ENCODE data around the gene UBQLN4.

Gene UBQLN4

DNA sequence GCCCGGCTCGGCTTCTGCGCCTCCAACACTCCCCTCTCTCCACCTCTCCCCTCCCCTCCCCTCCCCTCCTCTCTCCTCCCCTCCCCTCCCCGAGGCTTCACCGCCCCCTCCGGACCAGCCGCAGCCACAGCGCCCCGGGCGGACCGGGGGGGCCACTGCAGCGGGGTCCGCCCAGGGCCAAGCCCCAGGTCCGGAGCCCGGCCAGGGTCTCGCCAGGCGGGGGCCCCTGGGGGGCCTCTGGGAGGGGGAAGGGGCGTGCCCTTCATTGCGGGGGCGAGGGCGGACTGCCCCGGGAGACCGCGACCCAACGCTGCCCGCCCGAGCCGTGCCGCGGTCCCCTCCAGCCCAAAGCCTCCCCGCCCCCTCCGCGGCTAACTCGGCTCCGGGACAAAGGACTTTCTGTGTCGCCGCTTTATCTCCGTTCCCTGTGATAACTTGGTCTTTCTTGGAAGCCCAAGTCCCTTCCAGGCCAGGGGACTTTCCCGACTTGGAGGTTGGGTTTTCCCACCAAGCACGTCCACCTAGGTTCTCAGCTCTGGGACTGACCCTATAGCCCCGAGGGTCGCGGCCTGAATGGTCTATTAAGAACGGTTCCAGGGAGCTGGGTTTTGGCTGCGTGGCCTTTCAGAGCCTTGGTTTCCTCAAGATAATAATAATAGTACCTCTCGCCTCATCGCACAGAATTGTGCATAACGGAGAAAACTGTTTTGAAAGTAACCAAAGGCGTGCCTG, at the start of gene UBQLN4:
Gene UBQLN4 (minus strand): TSS at position 31 of the 732 bp plus-strand sequence. CDS start 97 bp downstream, outside the sequence.
- DNase-seq (ENCODE audit: low read depth) = no peak

- DNase-seq (ENCODE audit: low read depth) = no peak
Measured at GRCh38 chr1:156102633-156103511, 49.3 kb upstream of the UBQLN4 start.

- DNase-seq (ENCODE audit: low read depth) = no peak
Measured at GRCh38 chr1:156101880-156102279, 48.3 kb upstream of the UBQLN4 start.

DNA sequence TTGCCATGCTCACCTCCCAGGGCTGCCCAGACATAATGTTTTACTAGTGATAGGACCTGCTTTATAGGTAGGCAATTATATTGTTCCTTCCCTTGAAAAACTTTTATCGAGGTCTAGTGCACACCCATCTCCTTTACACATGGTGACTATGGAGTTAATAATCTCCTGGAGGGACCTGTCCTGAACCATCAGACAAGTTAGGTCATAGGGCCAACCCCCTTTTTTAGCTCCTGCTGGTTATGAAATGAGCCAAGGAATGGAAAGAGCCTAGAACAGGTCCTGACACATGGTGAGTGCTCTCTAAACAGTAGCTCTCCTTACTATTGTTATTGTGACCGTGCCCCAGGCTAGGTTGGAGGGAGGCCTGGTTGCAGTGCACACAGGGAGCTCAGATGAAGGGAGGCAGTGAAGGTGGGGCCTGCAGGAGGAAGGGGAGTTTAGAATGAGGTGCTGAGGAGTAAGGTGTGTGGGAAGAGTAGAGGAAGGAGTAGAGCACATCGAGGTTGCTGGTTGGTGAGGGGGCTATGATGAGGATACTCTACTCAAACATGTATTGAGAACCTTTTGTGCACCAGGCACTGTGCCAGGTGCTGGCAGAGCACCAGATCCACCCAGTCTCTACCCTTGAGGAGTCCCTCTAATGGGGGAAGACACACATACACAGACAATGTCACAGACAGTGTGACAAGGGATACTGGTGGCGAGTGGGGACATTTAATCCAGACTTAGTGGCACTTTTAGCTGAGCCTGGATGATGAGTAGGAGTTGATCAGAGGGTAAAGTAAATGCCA, 46.8 kb upstream of the UBQLN4 start:
- no peak for DNase-seq (ENCODE audit: low read depth)

GRCh38 chr1:156099282-156099681, 45.7 kb upstream of the UBQLN4 start:
- DNase-seq (ENCODE audit: low read depth) = no peak

DNA sequence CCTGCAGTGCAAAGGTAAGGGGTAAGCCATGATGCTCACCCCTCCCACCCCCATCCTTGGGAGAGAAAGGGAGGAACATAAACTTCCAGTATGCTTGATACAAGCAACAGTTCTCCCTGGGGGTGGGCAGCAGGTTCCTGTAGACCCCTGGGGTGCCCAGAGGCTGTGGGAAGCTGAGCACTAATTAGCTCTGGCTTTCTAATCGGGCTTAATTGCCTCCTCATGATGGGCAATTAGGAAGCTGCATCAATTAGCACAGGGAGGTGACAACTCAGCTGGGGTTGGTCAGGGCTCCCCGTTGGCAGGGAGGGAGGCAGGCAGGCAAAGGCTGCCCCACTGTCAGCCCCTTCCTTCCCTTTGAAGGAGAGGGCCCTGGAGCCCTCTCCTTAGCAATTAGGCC, 45.2 kb upstream of the UBQLN4 start:
- DNase-seq (ENCODE audit: low read depth) = no peak

GRCh38 chr1:156097499-156098178, 44.0 kb upstream of the UBQLN4 start:
- no peak for DNase-seq (ENCODE audit: low read depth)

- no peak for DNase-seq (ENCODE audit: low read depth)
Measured at GRCh38 chr1:156096640-156097391, 43.2 kb upstream of the UBQLN4 start.

DNA sequence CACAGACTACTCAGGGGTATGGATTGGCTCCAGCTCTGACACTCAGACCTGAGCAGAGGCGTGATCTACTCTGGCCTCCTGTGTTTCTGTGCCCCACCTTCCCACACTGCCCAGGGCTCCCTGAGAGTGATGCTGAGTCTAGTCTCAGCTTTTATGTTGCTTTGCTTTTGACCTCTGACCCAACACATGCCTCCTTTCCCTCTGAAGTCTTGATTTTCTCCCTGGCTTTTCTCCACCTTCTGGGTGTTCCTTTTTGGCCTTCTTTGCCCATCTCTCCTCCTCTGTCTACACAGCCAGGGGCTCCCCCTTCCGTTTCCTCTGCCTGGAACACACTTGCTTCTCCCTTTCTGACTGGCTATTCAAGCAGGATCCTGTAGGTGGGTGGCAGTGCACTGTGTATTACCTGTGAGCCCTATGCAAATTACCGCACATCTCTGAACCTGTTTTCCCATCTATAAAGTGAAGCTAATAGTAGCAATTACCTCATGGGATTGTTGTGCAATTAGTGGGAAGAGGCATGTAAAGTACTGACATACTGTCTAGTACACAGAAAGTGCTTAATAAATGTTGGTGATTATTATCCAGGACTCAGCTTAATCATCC, 42.4 kb upstream of the UBQLN4 start:
- no peak for DNase-seq (ENCODE audit: low read depth)

DNA sequence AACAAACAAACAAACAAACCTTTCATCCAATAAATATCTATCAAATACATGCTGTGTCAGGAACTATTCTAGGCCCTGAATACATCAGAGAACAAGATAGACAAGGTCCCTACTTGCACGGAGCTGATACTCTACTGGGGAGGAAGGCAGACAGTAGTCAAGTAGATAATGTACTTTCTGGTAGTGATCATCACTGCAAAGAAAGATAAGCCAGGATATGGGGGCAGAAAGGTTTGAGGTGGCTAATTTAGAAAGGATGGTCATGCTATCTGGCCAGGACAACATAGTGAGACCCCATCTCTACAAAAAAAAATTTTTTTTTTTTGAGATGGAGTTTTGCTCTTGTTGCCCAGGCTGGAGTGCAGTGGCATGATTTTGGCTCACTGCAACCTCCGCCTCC, 38.0 kb upstream of the UBQLN4 start:
- no peak for DNase-seq (ENCODE audit: low read depth)

DNA sequence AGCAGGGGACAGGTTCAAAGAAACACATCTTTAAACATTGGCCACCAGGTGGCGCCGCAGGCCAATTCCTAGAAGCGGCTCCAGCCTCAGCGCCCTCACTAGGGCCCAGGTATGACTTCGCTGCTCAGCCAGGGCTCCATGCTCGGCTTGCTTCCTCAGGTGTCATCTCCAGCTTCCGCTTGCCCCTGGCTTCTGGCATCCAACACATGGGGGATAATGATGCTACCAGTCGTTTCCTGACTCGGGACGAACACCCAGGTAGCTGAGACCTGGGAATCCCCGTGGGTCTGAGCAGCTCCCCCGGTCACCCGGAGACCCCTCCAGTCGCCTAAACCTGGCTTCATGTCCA, 37.2 kb upstream of the UBQLN4 start:
- no peak for DNase-seq (ENCODE audit: low read depth)

GRCh38 chr1:156090138-156090839, 36.7 kb upstream of the UBQLN4 start:
- DNase-seq (ENCODE audit: low read depth) = no peak

DNA sequence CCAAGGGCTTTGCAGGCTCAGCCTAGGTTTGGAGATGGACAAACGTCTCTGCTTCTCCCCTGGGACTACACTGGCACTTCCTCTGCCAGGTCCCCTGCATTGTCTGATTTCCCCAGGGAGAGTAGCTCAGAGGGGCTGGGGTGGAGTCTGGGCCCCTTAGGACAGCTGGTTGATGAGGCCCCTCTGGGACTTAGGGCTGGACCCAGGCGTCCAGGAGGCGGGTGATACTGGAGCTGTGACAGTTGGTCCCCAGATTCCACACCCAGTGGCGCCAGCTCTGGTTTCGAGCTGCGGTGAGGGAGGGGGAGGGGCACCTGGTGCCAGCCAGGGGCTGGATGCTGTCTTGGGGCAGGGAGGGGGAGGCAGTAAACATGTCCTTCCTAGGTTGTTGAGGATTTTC, 36.1 kb upstream of the UBQLN4 start:
- DNase-seq (ENCODE audit: low read depth) = no peak

DNA sequence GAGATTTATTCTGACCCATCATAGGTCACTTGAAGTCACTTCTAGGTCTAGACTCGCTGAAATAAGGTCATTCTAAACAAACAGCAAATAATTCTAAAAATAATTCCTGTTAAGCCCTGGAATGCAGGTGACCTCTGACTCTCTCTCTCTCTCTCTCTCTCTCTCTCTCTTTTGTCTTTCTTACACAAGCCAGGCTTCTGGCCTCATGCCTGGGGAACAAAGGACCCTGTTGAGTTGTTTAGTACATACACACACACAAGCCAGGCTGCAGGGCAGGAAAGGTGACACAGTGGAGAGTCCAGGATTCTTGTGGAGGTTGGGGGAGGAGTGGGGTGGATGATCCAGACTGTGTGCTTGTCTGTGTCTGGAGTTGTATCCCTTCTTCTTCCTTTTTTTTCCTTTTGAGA, 32.7 kb upstream of the UBQLN4 start:
- DNase-seq (ENCODE audit: low read depth) = no peak

- no peak for DNase-seq (ENCODE audit: low read depth)
Measured at GRCh38 chr1:156083800-156084790, 30.5 kb upstream of the UBQLN4 start.

- DNase-seq (ENCODE audit: low read depth) = no peak
Measured at GRCh38 chr1:156082309-156083091, 28.9 kb upstream of the UBQLN4 start, which contains the start of gene MEX3A. MEX3A (minus strand) TSS chr1:156082465; CDS start chr1:156081998, 467 bp downstream.

DNA sequence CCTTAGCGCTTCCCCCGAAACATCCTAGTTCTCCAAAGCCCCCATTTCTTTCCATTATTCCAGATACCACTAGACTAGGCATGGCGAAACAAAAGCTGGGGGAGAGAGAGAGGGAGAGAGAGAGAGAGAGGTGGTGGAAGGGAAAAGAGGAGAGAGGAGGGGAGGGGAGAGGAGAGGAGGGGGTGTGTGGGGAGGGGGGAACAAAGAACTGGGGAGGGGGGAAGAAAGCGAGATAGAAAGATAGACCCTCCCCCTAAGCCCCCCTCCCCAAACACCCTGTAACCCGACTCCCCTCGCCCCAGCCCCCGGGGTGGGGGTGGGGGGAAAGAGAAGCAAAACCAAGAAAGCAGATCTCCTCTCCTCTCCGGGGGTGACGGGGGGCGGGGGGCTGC, 28.3 kb upstream of the UBQLN4 start:
- no peak for DNase-seq (ENCODE audit: low read depth)
